Activated T-helper 2 cell treated with anti-CD3 and anti-CD28 coated beads, Interferon-gamma antibody, Interleukin-2, Interleukin-4, amounts not matched to agents 10 μg/mL and 5 μg/mL and 100 μg/mL, durations not matched to agents 14 hours and 24 hours and 36 hours (primary cell): ENCODE results near the gene CEP112. TPM values are rescaled to one million over a fixed set of nuclear protein-coding genes. Genes with fewer than 3 reads are reported as not detected.
"Not testable (repeated sequence)": the region's sequence is repeated elsewhere in the genome, so short reads cannot be mapped to it uniquely, and the experiment has no call there.

Experiments used
- DNase-seq: peaks from one replicate; pipeline ENCODE4 v3.0.0; 2021; ENCODE audit warnings: low spot score
- H3K27ac Mint-ChIP-seq: one replicate; pipeline ENCODE4 v1.8.0; 2021; ENCODE audit warnings: mixed read lengths
- H3K27me3 Mint-ChIP-seq: one replicate; pipeline ENCODE4 v1.8.0; 2021; ENCODE audit warnings: low read depth, mixed read lengths
- H3K36me3 Mint-ChIP-seq: one replicate; pipeline ENCODE4 v1.8.0; 2021; ENCODE audit warnings: low read depth, mixed read lengths
- H3K4me1 Mint-ChIP-seq: one replicate; pipeline ENCODE4 v1.8.0; 2021; ENCODE audit warnings: low read depth, mixed read lengths
- H3K4me3 Mint-ChIP-seq: one replicate; pipeline ENCODE4 v1.8.0; 2021; ENCODE audit warnings: low read depth, mild to moderate bottlenecking, moderate library complexity, mixed read lengths
- H3K9me3 Mint-ChIP-seq: one replicate; pipeline ENCODE4 v1.8.0; 2021; ENCODE audit warnings: mixed read lengths
- intact Hi-C: fragments of 100-400 bp; cut with micrococcal nuclease; formaldehyde crosslinking; loops from one replicate; pipeline ENCODE4 v1.15.1; 2023
- total RNA-seq: library from RNA; stranded (reverse); gene quantifications from 2 replicates; pipeline ENCODE4 v1.2.3, GENCODE V29; 2022

Gene CEP112
- total RNA-seq, 1 donor from 2014 or later, result 0.66 TPM

DNA sequence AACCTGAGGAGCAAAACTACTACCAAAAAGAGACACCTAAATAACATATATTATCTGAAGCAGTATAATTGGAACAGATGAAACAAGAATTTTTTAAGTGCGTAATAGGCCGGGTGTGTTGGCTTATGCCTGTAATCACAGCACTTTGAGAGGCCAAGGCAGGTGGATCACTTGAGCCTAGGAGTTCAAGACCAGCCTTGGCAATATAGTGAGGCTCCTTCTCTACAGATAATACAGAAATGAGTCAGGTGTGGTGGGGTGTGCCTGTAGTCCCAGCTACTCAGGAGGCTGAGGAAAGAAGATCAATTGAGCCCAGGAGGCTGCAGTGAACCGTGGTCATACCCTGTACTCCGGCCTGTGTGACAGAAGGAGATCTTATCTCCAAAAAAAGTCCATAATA is 336.3 kb downstream of the CEP112 start:
- H3K4me1 Mint-ChIP-seq, result no peaks in the 10 kb centered on the region
- H3K4me3 Mint-ChIP-seq, result no peak overlapping the region
- H3K9me3 Mint-ChIP-seq, result no peaks in the 10 kb centered on the region
- no peaks in the 10 kb centered on the region for H3K36me3 Mint-ChIP-seq
- intact Hi-C loops, result no loop called here
- DNase-seq, result no peak
- H3K27ac Mint-ChIP-seq, result no peak overlapping the region
- H3K27me3 Mint-ChIP-seq, result no peaks in the 10 kb centered on the region

DNA sequence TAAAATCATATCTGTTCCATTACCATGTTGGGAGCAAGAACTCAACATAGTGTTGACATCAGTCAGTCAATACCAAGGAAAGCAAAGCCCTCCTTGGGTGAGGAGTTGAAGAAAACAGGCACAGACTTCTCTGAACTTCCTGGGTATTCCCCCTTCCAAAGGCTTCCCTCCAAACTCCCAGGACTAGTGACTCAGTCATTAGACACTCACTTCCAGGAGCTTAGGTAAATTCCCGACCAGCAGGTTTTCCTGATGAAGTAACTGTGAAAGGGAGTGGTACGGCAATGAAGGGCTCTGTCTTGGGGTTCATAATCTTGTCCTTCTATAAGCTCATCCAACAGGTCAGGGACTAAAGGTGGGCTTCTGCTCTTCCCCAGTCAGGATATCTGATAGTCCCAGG is 336.7 kb downstream of the CEP112 start:
- Mint-ChIP-seq H3K27ac (no peak overlapping the region), H3K4me3 (no peak overlapping the region), H3K4me1 (peaks cover 2% of the 10 kb centered on the region), H3K36me3 (no peaks in the 10 kb centered on the region), H3K9me3 (no peaks in the 10 kb centered on the region), H3K27me3 (no peaks in the 10 kb centered on the region)
- DNase-seq, result no peak
- intact Hi-C loops, result no loop called here

DNA sequence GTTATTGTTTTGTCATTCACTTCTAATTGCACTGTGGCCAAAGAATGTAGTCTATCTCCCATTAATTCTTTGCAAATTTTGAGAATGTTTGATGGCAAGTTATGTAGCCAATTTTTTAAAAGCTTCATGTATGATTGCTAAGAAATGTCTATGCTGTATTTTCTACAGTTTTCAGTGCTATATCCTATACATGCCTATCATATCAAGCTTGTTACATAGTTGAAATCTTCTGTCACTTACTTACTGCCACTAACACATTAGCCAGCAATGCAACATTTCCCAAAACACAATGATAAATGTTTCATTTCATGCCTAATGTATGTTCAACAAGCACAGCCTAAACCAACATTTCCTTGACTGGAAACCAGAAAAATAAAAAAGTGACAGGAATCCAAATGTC is 338.1 kb downstream of the CEP112 start:
- intact Hi-C loops, result no loop called here
- Mint-ChIP-seq H3K27me3 (no peaks in the 10 kb centered on the region), H3K27ac (no peak overlapping the region), H3K36me3 (no peaks in the 10 kb centered on the region), H3K9me3 (no peaks in the 10 kb centered on the region), H3K4me3 (no peak overlapping the region), H3K4me1 (peaks cover 3% of the 10 kb centered on the region)
- DNase-seq, result no peak

DNA sequence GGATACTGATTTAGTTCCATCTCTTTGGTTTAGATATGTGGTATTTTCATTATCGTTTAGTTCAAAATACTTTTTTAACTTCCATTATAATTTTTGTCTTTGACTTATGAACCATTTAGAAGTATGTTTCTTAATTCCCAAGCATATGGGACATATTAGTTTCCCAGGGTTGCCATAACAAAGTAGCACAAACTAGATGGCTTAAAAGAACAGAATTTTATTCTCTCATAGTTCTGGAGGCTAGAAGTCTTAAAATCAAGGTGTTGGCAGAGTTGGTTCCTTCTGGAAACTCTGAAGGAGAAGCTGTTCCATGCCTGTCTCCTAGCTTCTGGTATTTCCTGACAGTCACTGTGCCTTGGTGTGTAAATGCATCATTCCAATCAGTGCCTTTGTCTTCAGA is 339.0 kb downstream of the CEP112 start:
- no peak for DNase-seq
- no peaks in the 10 kb centered on the region for H3K36me3 Mint-ChIP-seq
- no peak overlapping the region for H3K27ac Mint-ChIP-seq
- intact Hi-C loops, result no loop called here
- no peaks in the 10 kb centered on the region for H3K9me3 Mint-ChIP-seq
- no peaks in the 10 kb centered on the region for H3K27me3 Mint-ChIP-seq
- peaks cover 3% of the 10 kb centered on the region for H3K4me1 Mint-ChIP-seq
- H3K4me3 Mint-ChIP-seq, result no peak overlapping the region

GRCh38 chr17:65851965-65852736 is 339.8 kb downstream of the CEP112 start:
- no peak overlapping the region for H3K4me3 Mint-ChIP-seq
- no peaks in the 10 kb centered on the region for H3K36me3 Mint-ChIP-seq
- intact Hi-C loops, result no loop called here
- H3K27me3 Mint-ChIP-seq, result no peaks in the 10 kb centered on the region
- no peak overlapping the region for H3K27ac Mint-ChIP-seq
- no peak for DNase-seq
- H3K4me1 Mint-ChIP-seq, result peaks cover 3% of the 10 kb centered on the region
- no peaks in the 10 kb centered on the region for H3K9me3 Mint-ChIP-seq

DNA sequence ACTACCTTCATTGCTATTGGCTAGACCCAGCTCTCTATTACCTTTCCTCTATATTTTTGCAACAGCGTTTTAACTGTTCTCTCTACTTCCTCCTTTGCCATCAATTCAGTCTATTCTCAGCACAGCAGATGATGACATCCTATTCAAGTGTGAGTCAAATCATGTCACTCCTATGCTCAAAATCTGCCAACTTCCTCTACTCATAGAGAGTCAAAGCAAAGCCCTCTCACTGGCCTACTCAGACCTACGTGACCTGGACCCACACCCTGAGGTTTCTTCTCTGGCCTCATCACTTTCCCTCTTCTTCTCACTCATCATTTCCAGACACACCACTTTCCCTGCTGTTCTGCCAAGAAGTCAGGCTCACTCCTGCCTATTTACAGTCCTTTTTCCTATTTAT is 341.4 kb downstream of the CEP112 start:
- intact Hi-C loops, result no loop called here
- Mint-ChIP-seq H3K9me3 (no peaks in the 10 kb centered on the region), H3K36me3 (no peaks in the 10 kb centered on the region), H3K4me1 (peaks cover 3% of the 10 kb centered on the region), H3K4me3 (no peak overlapping the region), H3K27me3 (no peaks in the 10 kb centered on the region), H3K27ac (no peak overlapping the region)
- DNase-seq, result no peak

DNA sequence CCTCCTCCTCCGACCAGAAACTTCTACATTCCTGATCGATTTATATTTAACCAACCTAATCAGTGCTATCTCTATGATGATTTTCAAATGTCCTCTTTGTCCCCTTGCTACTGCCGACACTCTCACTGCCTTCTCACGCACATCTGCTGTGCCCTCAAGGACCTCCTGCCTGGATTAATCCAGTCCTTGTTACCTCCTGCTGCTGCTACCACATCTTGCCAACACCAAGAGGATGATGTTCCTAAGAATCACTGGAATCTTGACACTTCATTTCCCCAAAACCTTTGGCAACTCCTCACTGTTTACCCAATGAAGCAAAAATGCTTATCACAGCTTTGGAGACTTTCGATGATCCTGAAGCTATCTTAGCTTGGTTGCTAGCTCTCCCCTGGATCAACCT is 343.2 kb downstream of the CEP112 start:
- no peaks in the 10 kb centered on the region for H3K27me3 Mint-ChIP-seq
- DNase-seq, result no peak
- no peak overlapping the region for H3K4me3 Mint-ChIP-seq
- H3K27ac Mint-ChIP-seq, result no peak overlapping the region
- peaks cover 3% of the 10 kb centered on the region for H3K4me1 Mint-ChIP-seq
- intact Hi-C loops, result no loop called here
- H3K36me3 Mint-ChIP-seq, result no peaks in the 10 kb centered on the region
- no peaks in the 10 kb centered on the region for H3K9me3 Mint-ChIP-seq

- H3K4me1 Mint-ChIP-seq, result no peaks in the 10 kb centered on the region
- intact Hi-C loops, result no loop called here
- H3K36me3 Mint-ChIP-seq, result no peaks in the 10 kb centered on the region
- no peak overlapping the region for H3K27ac Mint-ChIP-seq
- H3K9me3 Mint-ChIP-seq, result peaks cover 13% of the 10 kb centered on the region
- DNase-seq, result no peak
- peaks cover 6% of the 10 kb centered on the region for H3K27me3 Mint-ChIP-seq
- H3K4me3 Mint-ChIP-seq, result no peak overlapping the region
Measured at GRCh38 chr17:65841089-65841488, 350.8 kb downstream of the CEP112 start.

GRCh38 chr17:65837232-65837631 is 354.7 kb downstream of the CEP112 start:
- H3K36me3 Mint-ChIP-seq, intact Hi-C loops: not testable (repeated sequence)

GRCh38 chr17:65833214-65833613 is 358.7 kb downstream of the CEP112 start:
- H3K9me3 Mint-ChIP-seq, result peaks cover 45% of the 10 kb centered on the region
- no peaks in the 10 kb centered on the region for H3K27me3 Mint-ChIP-seq
- H3K4me1 Mint-ChIP-seq, result no peaks in the 10 kb centered on the region
- DNase-seq, result no peak
- no peaks in the 10 kb centered on the region for H3K36me3 Mint-ChIP-seq
- intact Hi-C loops, result no loop called here
- no peak overlapping the region for H3K27ac Mint-ChIP-seq
- no peak overlapping the region for H3K4me3 Mint-ChIP-seq

More at GRCh38 chr17:65837232-65837631, 354.7 kb downstream of the CEP112 start:
- H3K4me3 Mint-ChIP-seq, H3K27me3 Mint-ChIP-seq, H3K4me1 Mint-ChIP-seq, H3K27ac Mint-ChIP-seq, DNase-seq: not testable (repeated sequence)
- peaks cover 38% of the 10 kb centered on the region for H3K9me3 Mint-ChIP-seq

- no peak for DNase-seq
- H3K9me3 Mint-ChIP-seq, result peaks cover 33% of the 10 kb centered on the region
- no peaks in the 10 kb centered on the region for H3K36me3 Mint-ChIP-seq
- no peaks in the 10 kb centered on the region for H3K4me1 Mint-ChIP-seq
- no peaks in the 10 kb centered on the region for H3K27me3 Mint-ChIP-seq
- intact Hi-C loops, result no loop called here
- no peak overlapping the region for H3K27ac Mint-ChIP-seq
- no peak overlapping the region for H3K4me3 Mint-ChIP-seq
Measured at GRCh38 chr17:65830356-65830755, 361.6 kb downstream of the CEP112 start.

GRCh38 chr17:65826577-65826976 is 365.4 kb downstream of the CEP112 start:
- intact Hi-C loops, H3K4me3 Mint-ChIP-seq, DNase-seq, H3K36me3 Mint-ChIP-seq, H3K9me3 Mint-ChIP-seq, H3K27me3 Mint-ChIP-seq, H3K27ac Mint-ChIP-seq, H3K4me1 Mint-ChIP-seq: not testable (repeated sequence)

DNA sequence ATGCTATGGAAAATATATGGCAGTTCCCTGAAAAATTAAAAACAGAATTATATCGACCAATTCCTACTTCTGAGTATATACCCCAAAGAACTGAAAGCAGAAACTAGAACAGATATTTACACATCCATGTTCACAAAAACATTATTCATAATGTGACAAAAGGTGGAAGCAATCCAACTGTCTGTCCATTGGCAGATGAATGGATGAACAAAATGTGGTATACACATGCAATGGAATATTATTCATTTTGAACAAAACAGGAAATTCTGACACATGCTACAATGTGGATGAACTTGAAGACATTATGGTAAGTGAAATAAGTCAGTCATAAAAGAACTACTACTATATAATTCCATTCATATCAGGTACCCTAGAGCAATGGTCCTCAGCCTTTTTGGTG is 367.0 kb downstream of the CEP112 start:
- intact Hi-C loops, result no loop called here
- Mint-ChIP-seq H3K4me1 (no peaks in the 10 kb centered on the region), H3K27ac (no peak overlapping the region), H3K27me3 (peaks cover 2% of the 10 kb centered on the region), H3K36me3 (no peaks in the 10 kb centered on the region), H3K9me3 (no peaks in the 10 kb centered on the region), H3K4me3 (no peak overlapping the region)
- no peak for DNase-seq

- H3K4me1 Mint-ChIP-seq, result no peaks in the 10 kb centered on the region
- no peak overlapping the region for H3K27ac Mint-ChIP-seq
- H3K36me3 Mint-ChIP-seq, result no peaks in the 10 kb centered on the region
- H3K4me3 Mint-ChIP-seq, result no peak overlapping the region
- peaks cover 3% of the 10 kb centered on the region for H3K27me3 Mint-ChIP-seq
- no peak for DNase-seq
- intact Hi-C loops, result no loop called here
- H3K9me3 Mint-ChIP-seq, result no peaks in the 10 kb centered on the region
Measured at GRCh38 chr17:65823713-65824112, 368.2 kb downstream of the CEP112 start.
